Coronary artery (tissue), 2 donors: ENCODE results near the gene CHL1.
A peak's percentile ranks its signal among the peaks of the same experiment; 100 is the strongest.

Source experiments
- DNase-seq: peaks from one replicate; pipeline ENCODE4 v3.0.0-alpha.2; 2017; ENCODE audit warnings: low spot score
- H3K27ac ChIP-seq, 2 donors: fragments of 200-600 bp; sonication (generic); one replicate each; pipeline ENCODE4 v1.5.1; 2016 to 2019
- H3K4me3 ChIP-seq: fragments of 200-600 bp; sonication (generic); 2 replicates; pipeline ENCODE4 v1.5.1; 2016; ENCODE audit warnings: mild to moderate bottlenecking, moderate library complexity
- CTCF ChIP-seq: fragments of 200-600 bp; sonication (generic); IDR thresholded peaks from one replicate; pipeline ENCODE4 v1.5.1; 2019; ENCODE audit warnings: antibody characterized with exemption

The CHL1 gene

GRCh38 chr3:192215-192929, 4.2 kb upstream of the CHL1 start:
- DNase-seq, result no peak
- H3K27ac ChIP-seq, result no peak overlapping the region
- no peak for TF ChIP-seq CTCF
- no peak overlapping the region for H3K4me3 ChIP-seq

GRCh38 chr3:194001-194400, 2.6 kb upstream of the CHL1 start:
- TF ChIP-seq CTCF, result no peak
- DNase-seq, result no peak
- H3K4me3 ChIP-seq, result no peak overlapping the region
- no peak overlapping the region for H3K27ac ChIP-seq

GRCh38 chr3:194421-194820, 2.1 kb upstream of the CHL1 start:
- DNase-seq, result no peak
- H3K27ac ChIP-seq, result no peak overlapping the region
- TF ChIP-seq CTCF, result no peak
- H3K4me3 ChIP-seq, result no peak overlapping the region

- TF ChIP-seq CTCF, result no peak
- H3K27ac ChIP-seq, result no peak overlapping the region
- DNase-seq, result no peak
- no peak overlapping the region for H3K4me3 ChIP-seq
Observed at GRCh38 chr3:195666-196065, 897 bp upstream of the CHL1 start.

GRCh38 chr3:197149-197827, 725 bp downstream of the CHL1 start:
- no peak for DNase-seq
- TF ChIP-seq CTCF, result no peak
- H3K4me3 ChIP-seq, result peak overlapping the region; percentile 64
- peak overlapping the region in 1 of 2 donors; percentile 22 for H3K27ac ChIP-seq

- DNase-seq, result no peak
- H3K4me3 ChIP-seq, result peak overlapping the region; percentile 64
- no peak for TF ChIP-seq CTCF
- H3K27ac ChIP-seq, result peak overlapping the region in 1 of 2 donors; percentile 34
Observed at GRCh38 chr3:197828-198491, 1.4 kb downstream of the CHL1 start.

GRCh38 chr3:199835-200234, 3.3 kb downstream of the CHL1 start:
- TF ChIP-seq CTCF, result no peak
- no peak overlapping the region for H3K27ac ChIP-seq
- no peak overlapping the region for H3K4me3 ChIP-seq
- no peak for DNase-seq
